GM12864 (cell line): Measurements from ENCODE around the gene CREG2.

Experiments used
- DNase-seq: peaks from one replicate; pipeline ENCODE4 v3.0.0-alpha.2; 2011; ENCODE audit warnings: low read depth
- H3K4me3 ChIP-seq: 2 replicates; pipeline ENCODE4 v1.5.1; 2011; ENCODE audit warnings: mild to moderate bottlenecking, low read depth, low read length, control low read depth
- TF ChIP-seq, protein P1 (sequence below): IDR thresholded peaks from 2 replicates; pipeline ENCODE4 v1.5.1; 2011; ENCODE audit warnings: low read depth, mild to moderate bottlenecking, moderate library complexity, low read length, control low read depth, inconsistent platforms; ENCODE audit errors: missing control alignments

The CREG2 gene

DNA sequence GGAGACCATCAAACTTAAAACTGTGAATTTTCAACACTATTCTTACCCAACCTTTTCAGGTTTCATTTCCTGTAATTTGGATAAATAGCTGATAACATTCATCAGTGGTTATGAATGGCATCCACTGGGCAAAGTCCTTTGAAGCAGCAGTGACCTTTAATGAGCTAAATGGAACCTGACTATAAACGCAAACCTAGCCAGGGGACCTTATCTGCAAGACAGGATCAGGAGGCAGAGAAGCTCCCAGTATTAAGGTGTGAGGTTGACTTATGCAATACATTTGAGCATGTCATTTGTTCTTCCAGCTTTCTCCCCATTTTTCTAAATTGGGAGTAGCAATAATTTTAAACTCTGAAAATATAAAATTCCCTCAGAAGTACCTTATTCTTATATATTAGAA lies 38.4 kb downstream of the CREG2 start:
- TF ChIP-seq, protein P1, sequence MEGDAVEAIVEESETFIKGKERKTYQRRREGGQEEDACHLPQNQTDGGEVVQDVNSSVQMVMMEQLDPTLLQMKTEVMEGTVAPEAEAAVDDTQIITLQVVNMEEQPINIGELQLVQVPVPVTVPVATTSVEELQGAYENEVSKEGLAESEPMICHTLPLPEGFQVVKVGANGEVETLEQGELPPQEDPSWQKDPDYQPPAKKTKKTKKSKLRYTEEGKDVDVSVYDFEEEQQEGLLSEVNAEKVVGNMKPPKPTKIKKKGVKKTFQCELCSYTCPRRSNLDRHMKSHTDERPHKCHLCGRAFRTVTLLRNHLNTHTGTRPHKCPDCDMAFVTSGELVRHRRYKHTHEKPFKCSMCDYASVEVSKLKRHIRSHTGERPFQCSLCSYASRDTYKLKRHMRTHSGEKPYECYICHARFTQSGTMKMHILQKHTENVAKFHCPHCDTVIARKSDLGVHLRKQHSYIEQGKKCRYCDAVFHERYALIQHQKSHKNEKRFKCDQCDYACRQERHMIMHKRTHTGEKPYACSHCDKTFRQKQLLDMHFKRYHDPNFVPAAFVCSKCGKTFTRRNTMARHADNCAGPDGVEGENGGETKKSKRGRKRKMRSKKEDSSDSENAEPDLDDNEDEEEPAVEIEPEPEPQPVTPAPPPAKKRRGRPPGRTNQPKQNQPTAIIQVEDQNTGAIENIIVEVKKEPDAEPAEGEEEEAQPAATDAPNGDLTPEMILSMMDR, result no peak
- DNase-seq, result no peak

DNA sequence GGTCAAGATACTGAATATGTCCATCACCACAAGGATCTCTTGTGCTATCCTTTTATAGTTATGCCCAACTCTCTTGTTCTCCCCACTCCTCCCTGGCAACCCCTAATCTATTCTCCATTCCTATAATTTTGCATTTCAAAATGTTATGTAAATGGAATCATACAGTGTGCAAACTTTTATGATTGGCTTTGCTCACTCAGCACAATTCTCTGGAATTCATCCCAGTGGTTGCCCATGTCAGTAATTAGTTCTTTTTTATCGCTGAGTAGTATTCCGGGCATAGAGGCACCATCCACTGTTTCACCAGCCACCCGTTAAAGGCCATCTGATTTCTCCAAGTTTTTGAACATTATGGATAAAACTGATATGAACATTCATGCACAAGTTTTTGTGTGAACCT lies 40.4 kb downstream of the CREG2 start:
- TF ChIP-seq, protein P1, result no peak
- no peak overlapping the region for H3K4me3 ChIP-seq
- DNase-seq, result no peak

More for the DNA sequence above, 38.4 kb downstream of the CREG2 start:
- H3K4me3 ChIP-seq, result no peak overlapping the region

DNA sequence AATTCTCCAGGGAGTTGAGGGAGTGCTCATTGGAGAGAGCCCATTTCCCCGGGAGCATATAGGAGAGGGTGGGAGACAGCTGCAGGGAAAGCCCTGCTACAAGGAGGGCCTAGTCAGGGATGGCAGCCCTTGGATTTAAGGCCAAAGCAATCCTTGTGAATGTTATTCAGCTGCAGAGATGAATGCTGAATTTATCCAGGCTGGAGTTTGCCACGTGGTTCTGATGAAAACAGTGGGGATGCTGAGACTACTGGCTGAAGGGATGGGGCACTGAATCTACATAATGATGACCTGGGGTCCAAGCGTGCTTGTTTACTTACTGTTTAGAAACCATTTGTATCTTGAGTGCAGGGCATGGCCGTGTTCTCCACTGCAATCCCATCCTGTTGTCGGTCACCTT lies 43.2 kb downstream of the CREG2 start:
- TF ChIP-seq, protein P1, result no peak
- DNase-seq, result no peak
- H3K4me3 ChIP-seq, result no peak overlapping the region

DNA sequence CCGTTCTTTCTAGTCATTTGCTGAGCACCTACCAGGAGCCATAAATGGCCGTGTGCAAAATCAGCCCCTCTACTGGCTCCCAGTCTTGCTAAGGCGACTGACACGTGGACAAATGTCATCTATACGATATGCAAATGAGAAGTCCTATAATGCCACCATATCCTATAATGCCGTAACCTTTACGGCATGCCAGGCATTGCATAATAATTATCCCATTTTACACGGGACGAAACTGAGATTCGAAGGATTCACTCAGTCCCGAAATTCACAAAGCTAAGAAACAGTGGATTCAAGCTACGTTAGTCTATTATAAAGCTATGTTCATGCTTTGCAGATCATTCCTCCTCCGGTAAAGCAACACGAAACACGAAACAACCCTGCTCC lies 44.7 kb downstream of the CREG2 start:
- TF ChIP-seq, protein P1, result no peak
- no peak overlapping the region for H3K4me3 ChIP-seq
- DNase-seq, result no peak

DNA sequence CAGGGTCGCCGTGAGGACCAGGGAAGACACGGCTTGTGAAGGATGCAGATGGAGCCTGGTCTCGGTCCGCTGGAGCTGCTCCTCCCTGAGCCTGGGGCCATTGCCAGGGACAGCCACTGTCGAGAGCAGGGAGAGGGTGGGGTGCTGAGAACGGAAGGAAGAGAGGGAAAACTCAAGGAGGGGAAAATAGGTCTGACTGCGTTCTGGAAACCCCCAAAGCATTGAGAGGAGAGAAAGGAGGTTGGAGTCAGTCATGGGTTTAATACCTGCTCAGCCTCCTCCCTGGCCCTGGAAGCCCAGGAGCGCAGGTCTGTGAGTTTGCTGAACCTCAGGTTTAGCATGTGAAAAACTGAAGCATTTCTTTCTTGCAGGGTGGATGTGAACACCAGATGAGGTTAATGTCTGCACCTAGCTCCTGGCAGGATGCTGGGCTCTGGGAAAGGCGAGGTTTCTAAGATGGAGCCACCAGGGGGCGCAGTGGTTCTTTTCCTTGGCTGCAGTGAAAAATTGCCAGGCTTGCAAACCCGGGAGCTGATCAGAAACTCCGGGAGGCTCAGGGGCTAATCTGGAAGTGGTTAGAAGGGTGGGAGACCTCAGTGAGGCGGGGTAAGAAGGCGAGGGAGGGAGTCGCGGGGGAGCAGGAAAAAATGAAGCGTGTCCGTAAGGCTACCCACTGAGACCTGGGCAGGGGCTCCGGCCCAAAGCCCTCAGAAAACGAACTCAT lies 45.2 kb downstream of the CREG2 start:
- DNase-seq, result no peak
- no peak overlapping the region for H3K4me3 ChIP-seq
- TF ChIP-seq, protein P1, result peak; percentile 87

DNA sequence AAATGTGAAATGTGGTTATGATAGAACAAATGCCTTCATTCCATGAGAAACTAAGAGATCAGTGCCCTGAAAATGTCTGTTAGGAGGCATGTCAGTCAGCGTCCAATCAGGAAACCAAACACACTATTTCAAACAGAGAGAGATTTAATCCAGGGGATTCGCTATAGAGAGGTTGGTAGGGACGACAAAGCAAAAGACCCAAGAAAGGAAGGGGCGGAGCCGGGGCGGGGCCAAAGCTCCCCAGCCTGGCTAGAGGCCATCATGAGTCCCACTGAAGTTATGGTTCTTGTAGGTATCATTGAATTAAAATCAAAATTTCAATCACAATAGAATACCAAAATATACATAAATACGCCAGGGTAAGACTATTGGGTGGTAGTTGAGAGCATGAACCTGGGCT lies 45.9 kb downstream of the CREG2 start:
- DNase-seq, result no peak
- TF ChIP-seq, protein P1, result no peak
- H3K4me3 ChIP-seq, result no peak overlapping the region

DNA sequence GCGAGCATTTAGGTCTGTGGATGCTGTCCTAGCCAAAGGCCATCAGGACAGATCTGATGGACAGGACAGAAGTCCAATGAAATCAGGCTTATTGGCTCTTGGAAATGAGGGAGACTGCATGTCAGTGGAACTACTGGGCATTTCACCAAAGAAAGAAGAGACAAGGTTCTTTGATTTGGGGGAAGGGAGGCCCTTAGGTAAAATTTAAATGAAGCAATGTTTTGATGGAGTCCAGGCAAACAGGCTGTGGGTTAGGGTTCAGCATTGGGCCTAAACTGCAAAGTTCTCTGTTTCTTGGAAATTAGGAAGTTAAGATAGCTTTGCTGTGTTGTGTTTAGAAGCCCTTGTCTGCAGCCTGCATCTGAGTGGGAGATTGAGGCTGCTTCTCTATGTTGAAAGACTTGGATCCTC lies 47.2 kb downstream of the CREG2 start:
- no peak for DNase-seq

More for the DNA sequence above, 47.2 kb downstream of the CREG2 start:
- TF ChIP-seq, protein P1, result no peak
- H3K4me3 ChIP-seq, result no peak overlapping the region
